Measurements from ENCODE around the gene SOX11.

Gene SOX11

GRCh38 chr2:5692561-5693286 is 540 bp downstream of the SOX11 start:
- DNase-seq, result no peak

GRCh38 chr2:5693287-5694201 is 1.4 kb downstream of the SOX11 start:
- DNase-seq, result no peak

GRCh38 chr2:5694306-5694705 is 2.1 kb downstream of the SOX11 start:
- DNase-seq, result no peak

- DNase-seq, result no peak
Observed at GRCh38 chr2:5695654-5696403, 3.6 kb downstream of the SOX11 start.

GRCh38 chr2:5696404-5696944 is 4.3 kb downstream of the SOX11 start:
- DNase-seq, result no peak

- DNase-seq, result no peak
Observed at GRCh38 chr2:5696945-5697521, 4.8 kb downstream of the SOX11 start.

GRCh38 chr2:5697562-5697961 is 5.4 kb downstream of the SOX11 start:
- no peak for DNase-seq

GRCh38 chr2:5698134-5698533 is 6.0 kb downstream of the SOX11 start:
- DNase-seq, result no peak

- DNase-seq, result no peak
Observed at GRCh38 chr2:5699963-5700362, 7.8 kb downstream of the SOX11 start.

- no peak for DNase-seq
Observed at GRCh38 chr2:5700551-5700950, 8.4 kb downstream of the SOX11 start.

GRCh38 chr2:5701266-5701665 is 9.1 kb downstream of the SOX11 start:
- DNase-seq, result no peak

- no peak for DNase-seq
Observed at GRCh38 chr2:5703166-5703565, 11.0 kb downstream of the SOX11 start.

- DNase-seq, result no peak
Observed at GRCh38 chr2:5705490-5705889, 13.3 kb downstream of the SOX11 start.

GRCh38 chr2:5706717-5707455 is 14.7 kb downstream of the SOX11 start:
- no peak for DNase-seq

- DNase-seq, result no peak
Observed at GRCh38 chr2:5710615-5711014, 18.4 kb downstream of the SOX11 start.

GRCh38 chr2:5713101-5713500 is 20.9 kb downstream of the SOX11 start:
- DNase-seq, result no peak

GRCh38 chr2:5719629-5720334 is 27.6 kb downstream of the SOX11 start:
- no peak for DNase-seq

- DNase-seq, result no peak
Observed at GRCh38 chr2:5720426-5720825, 28.2 kb downstream of the SOX11 start.

- no peak for DNase-seq
Observed at GRCh38 chr2:5722236-5722635, 30.1 kb downstream of the SOX11 start.

- DNase-seq, result no peak
Observed at GRCh38 chr2:5723791-5724735, 31.9 kb downstream of the SOX11 start.
